ENCODE measurements around the gene CCM2. TPM values are rescaled to one million over a fixed set of nuclear protein-coding genes. Genes with fewer than 3 reads are reported as not detected.

Gene CCM2
- polyA plus RNA-seq, 1 donor from 2014 or later: 25.8 TPM

- H3K9me2 ChIP-seq (ENCODE audit: insufficient read depth, low read length): no peaks in the 10 kb centered on the region
- TF ChIP-seq TAF1 (IDR thresholded peaks at IDR 0.05; ENCODE audit: low read depth) (no peak), EZH2 (IDR thresholded peaks at IDR 0.05; ENCODE audit: borderline replicate concordance, insufficient read depth, low read length, poor library complexity, severe bottlenecking) (no peak), POLR2AphosphoS5 (IDR thresholded peaks at IDR 0.05) (no peak), REST (IDR thresholded peaks at IDR 0.05; ENCODE audit: borderline replicate concordance) (no peak), SMC3 (conservative IDR thresholded peaks at IDR 0.05; ENCODE audit: poor library complexity) (no peak), MXI1 (conservative IDR thresholded peaks at IDR 0.05; ENCODE audit: poor library complexity, severe bottlenecking) (no peak), RAD21 (conservative IDR thresholded peaks at IDR 0.05) (no peak), EP300 (conservative IDR thresholded peaks at IDR 0.05; ENCODE audit: poor library complexity, severe bottlenecking) (no peak)
- TF ChIP-seq, protein P1, sequence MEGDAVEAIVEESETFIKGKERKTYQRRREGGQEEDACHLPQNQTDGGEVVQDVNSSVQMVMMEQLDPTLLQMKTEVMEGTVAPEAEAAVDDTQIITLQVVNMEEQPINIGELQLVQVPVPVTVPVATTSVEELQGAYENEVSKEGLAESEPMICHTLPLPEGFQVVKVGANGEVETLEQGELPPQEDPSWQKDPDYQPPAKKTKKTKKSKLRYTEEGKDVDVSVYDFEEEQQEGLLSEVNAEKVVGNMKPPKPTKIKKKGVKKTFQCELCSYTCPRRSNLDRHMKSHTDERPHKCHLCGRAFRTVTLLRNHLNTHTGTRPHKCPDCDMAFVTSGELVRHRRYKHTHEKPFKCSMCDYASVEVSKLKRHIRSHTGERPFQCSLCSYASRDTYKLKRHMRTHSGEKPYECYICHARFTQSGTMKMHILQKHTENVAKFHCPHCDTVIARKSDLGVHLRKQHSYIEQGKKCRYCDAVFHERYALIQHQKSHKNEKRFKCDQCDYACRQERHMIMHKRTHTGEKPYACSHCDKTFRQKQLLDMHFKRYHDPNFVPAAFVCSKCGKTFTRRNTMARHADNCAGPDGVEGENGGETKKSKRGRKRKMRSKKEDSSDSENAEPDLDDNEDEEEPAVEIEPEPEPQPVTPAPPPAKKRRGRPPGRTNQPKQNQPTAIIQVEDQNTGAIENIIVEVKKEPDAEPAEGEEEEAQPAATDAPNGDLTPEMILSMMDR (IDR thresholded peaks at IDR 0.05; ENCODE audit: poor library complexity, severe bottlenecking): no peak
- H3K9ac ChIP-seq (ENCODE audit: low read length): no peak overlapping the region
- no peak overlapping the region for H2AFZ ChIP-seq (ENCODE audit: low read depth, low read length)
- no peaks in the 10 kb centered on the region for H3K9me3 ChIP-seq (ENCODE audit: low read length)
- H4K20me1 ChIP-seq (ENCODE audit: insufficient read depth): no peaks in the 10 kb centered on the region
- H3K4me2 ChIP-seq (ENCODE audit: low read length): no peak overlapping the region
- no peaks in the 10 kb centered on the region for H3K27me3 ChIP-seq (ENCODE audit: insufficient read depth, low read depth, low read length)
- H3K36me3 ChIP-seq (ENCODE audit: insufficient read depth, low read length): no peaks in the 10 kb centered on the region
- no peak overlapping the region for H3K4me3 ChIP-seq (ENCODE audit: low read length)
- H3K79me2 ChIP-seq (replicated peaks; ENCODE audit: insufficient read depth, low read length): peaks cover 6% of the 10 kb centered on the region
- no peaks in the 10 kb centered on the region for H3F3A ChIP-seq (ENCODE audit: insufficient read depth, low read length, poor library complexity, severe bottlenecking)
- no peak overlapping the region for H3K27ac ChIP-seq (ENCODE audit: low read length)
Measured at GRCh38 chr7:45007571-45008328, 7.7 kb downstream of the CCM2 start.

GRCh38 chr7:45013465-45013967 lies 13.5 kb downstream of the CCM2 start:
- Histone ChIP-seq H3K4me3 (ENCODE audit: low read length) (no peak overlapping the region), H3K9me2 (ENCODE audit: insufficient read depth, low read length) (no peaks in the 10 kb centered on the region), H3F3A (ENCODE audit: insufficient read depth, low read length, poor library complexity, severe bottlenecking) (no peaks in the 10 kb centered on the region), H3K9ac (ENCODE audit: low read length) (no peak overlapping the region), H3K36me3 (ENCODE audit: insufficient read depth, low read length) (no peaks in the 10 kb centered on the region), H3K27ac (ENCODE audit: low read length) (no peak overlapping the region), H3K79me2 (replicated peaks; ENCODE audit: insufficient read depth, low read length) (no peaks in the 10 kb centered on the region), H2AFZ (ENCODE audit: low read depth, low read length) (no peak overlapping the region), H3K27me3 (ENCODE audit: insufficient read depth, low read depth, low read length) (no peaks in the 10 kb centered on the region), H4K20me1 (ENCODE audit: insufficient read depth) (no peaks in the 10 kb centered on the region), H3K4me2 (ENCODE audit: low read length) (no peak overlapping the region), H3K9me3 (ENCODE audit: low read length) (no peaks in the 10 kb centered on the region)
- TF ChIP-seq, protein P1 (IDR thresholded peaks at IDR 0.05; ENCODE audit: poor library complexity, severe bottlenecking): no peak
- TF ChIP-seq RAD21 (conservative IDR thresholded peaks at IDR 0.05): no peak
- TF ChIP-seq TAF1 (IDR thresholded peaks at IDR 0.05; ENCODE audit: low read depth): no peak
- no peak for TF ChIP-seq EP300 (conservative IDR thresholded peaks at IDR 0.05; ENCODE audit: poor library complexity, severe bottlenecking)
- TF ChIP-seq MXI1 (conservative IDR thresholded peaks at IDR 0.05; ENCODE audit: poor library complexity, severe bottlenecking): no peak
- no peak for TF ChIP-seq SMC3 (conservative IDR thresholded peaks at IDR 0.05; ENCODE audit: poor library complexity)
- TF ChIP-seq POLR2AphosphoS5 (IDR thresholded peaks at IDR 0.05): no peak
- no peak for TF ChIP-seq EZH2 (IDR thresholded peaks at IDR 0.05; ENCODE audit: borderline replicate concordance, insufficient read depth, low read length, poor library complexity, severe bottlenecking)
- TF ChIP-seq REST (IDR thresholded peaks at IDR 0.05; ENCODE audit: borderline replicate concordance): no peak
